H7 (cell line): ENCODE measurements around the gene RNF168. TPM values are rescaled to one million over a fixed set of nuclear protein-coding genes. Genes with fewer than 3 reads are reported as not detected.
"Not testable (repeated sequence)": the region's sequence is repeated elsewhere in the genome, so short reads cannot be mapped to it uniquely, and the experiment has no call there.

Source experiments
- DNase-seq: peaks from one replicate; pipeline ENCODE4 v3.0.0; 2012
- H3K27me3 ChIP-seq: 2 replicates; pipeline ENCODE4 v1.6.0; 2011; ENCODE audit warnings: mild to moderate bottlenecking, low read length; ENCODE audit not compliant: control insufficient read depth, insufficient read depth
- H3K36me3 ChIP-seq: replicated peaks from 2 replicates; pipeline ENCODE4 v1.5.1; 2011; ENCODE audit warnings: low read length; ENCODE audit not compliant: control insufficient read depth, insufficient read depth
- H3K4me3 ChIP-seq: 2 replicates; pipeline ENCODE4 v1.5.1; 2011; ENCODE audit warnings: low read depth, mild to moderate bottlenecking, control low read depth, low read length, moderate library complexity; ENCODE audit not compliant: insufficient read depth
- total RNA-seq: library from RNA; depleted of rRNA; stranded (reverse); fragments of >200 nt; shearing (Covaris generic); gene quantifications from 2 replicates; pipeline ENCODE4 v1.2.3, GENCODE V29; 2014

RNF168 gene
- total RNA-seq, 1 experiment from 2014 or later = 30.1 TPM

DNA sequence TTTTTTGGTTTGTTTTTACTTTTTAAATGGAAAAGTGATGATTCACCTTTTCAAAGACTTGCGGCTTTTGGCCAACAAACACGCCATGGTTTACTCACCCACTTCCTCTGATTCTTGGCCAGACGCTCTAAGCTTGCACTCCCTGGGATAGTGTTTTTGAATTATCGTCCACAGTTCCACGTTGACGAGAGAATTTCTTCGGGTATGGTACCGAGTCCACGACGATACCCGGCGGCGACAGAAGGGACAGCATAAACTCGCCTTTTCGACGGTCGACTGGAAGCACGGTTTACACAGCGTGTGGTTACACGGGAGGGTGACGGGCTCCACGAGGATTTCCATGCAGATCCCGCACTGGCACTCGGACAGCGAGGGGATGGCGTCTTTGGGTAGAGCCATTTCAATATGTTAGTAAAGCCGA lies 783 bp downstream of the RNF168 start:
- H3K36me3 ChIP-seq = peaks cover 3% of the 10 kb centered on the region
- no peaks in the 10 kb centered on the region for H3K27me3 ChIP-seq
- peak overlapping the region; percentile 91 for H3K4me3 ChIP-seq
- peak; percentile 44 for DNase-seq

DNA sequence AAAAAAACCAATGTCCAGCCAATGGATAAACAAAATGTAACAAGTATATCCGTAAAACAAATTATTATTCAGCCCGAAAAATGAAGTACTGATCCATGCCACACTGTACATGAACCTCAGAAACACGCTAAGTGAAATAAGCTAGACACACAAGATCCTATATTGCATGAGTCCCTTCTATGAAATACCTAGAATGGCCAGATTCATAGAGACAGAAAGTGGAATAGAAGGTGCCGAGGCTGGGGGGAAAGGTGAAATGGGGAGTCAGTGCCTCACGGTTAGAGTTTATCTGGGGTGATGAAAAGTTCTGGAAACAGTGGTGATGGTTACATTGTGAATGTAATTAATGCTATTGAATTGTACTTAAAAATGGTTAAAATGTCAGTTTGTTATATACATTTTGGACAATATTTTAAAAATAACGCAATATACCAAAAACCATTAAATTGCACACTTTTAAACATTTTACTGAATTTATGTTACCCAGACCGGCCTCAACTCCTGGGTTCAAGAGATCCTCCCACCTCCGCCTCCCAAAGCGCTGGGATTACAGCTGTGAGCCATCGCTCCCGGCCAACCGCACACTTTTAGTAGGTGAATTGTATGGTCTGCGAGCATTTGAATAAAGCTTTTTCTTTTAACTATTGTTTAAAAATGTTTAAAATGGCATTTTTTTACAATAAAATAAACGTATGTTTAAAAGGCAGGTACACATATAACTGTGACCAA lies 2.1 kb downstream of the RNF168 start:
- DNase-seq = no peak
- Histone ChIP-seq H3K4me3 (peak overlapping the region; percentile 91), H3K27me3 (no peaks in the 10 kb centered on the region), H3K36me3 (peaks cover 3% of the 10 kb centered on the region)

DNA sequence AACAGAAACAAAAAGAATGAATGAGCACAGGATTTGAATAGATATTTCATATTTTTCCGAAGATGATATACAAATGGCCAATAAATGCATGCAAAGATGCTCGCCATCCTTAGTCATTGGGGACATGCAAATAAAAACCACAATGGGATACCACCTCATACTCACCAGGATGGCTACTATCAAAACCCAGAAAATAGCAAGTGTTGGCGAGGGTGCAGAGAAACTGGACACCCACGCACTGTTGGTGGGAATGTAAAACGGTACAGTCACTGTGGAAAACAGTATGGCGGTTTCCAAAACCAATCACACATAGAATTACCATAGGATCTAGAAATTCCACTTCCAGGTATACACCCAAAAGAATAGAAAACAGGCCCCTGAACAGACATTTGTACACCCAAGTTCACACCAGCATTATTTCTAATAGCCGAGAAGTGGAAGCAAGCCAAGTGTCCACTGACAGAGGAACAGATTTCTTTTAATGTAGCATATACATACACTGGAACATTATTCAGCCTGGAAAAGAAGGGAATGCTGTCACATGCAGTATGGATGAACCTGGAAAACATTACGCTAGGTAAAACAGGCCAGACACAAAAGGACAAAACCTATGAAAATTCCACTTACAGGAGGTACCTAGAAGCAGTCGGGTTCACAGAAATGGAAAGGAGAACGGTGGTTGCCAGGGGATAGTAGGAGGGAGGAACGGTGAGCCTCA lies 3.6 kb downstream of the RNF168 start:
- no peak for DNase-seq
- H3K27me3 ChIP-seq = no peaks in the 10 kb centered on the region
- peak overlapping the region; percentile 46 for H3K4me3 ChIP-seq
- peaks cover 3% of the 10 kb centered on the region for H3K36me3 ChIP-seq

DNA sequence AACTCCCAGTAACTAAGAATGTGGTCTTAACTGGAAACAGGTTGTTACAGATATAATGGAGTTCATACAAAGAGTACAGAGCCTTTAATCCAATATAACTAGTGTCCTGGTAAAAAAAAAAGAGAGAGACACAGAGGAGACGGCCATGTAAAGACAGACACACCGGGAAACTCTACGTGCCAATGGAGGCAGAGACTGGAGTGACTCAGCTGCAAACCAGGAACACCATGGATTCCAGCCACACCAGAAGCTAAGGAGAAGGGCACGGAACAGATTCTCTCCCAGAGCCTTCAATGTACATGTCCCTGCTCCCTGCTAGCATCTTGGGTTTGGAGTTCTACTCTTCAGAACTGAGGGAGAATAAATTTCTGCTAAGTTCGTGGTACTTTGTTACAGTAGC lies 4.5 kb downstream of the RNF168 start:
- no peak for DNase-seq
- no peak overlapping the region for H3K4me3 ChIP-seq

DNA sequence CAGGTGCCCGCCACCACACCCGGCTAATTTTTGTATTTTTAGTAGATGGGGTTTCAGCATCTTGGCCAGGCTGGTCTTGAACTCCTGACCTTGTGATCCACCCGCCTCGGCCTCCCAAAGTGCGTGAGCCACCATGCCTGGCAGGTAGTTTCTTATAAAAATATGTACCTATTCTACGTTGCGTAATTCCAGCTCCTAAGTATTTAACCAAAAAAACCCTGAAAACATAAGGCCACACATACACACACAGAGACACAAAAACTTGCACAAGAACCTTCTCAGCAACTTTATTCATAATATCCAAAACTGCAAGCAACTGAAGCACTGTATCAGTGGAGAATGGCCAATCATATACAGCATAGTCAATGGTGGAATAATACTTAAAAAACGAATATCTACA lies 5.3 kb downstream of the RNF168 start:
- Histone ChIP-seq H3K4me3 (no peak overlapping the region), H3K36me3 (peaks cover 3% of the 10 kb centered on the region), H3K27me3 (no peaks in the 10 kb centered on the region)
- DNase-seq = no peak

More for the DNA sequence above, 4.5 kb downstream of the RNF168 start:
- H3K27me3 ChIP-seq = no peaks in the 10 kb centered on the region
- peaks cover 3% of the 10 kb centered on the region for H3K36me3 ChIP-seq

DNA sequence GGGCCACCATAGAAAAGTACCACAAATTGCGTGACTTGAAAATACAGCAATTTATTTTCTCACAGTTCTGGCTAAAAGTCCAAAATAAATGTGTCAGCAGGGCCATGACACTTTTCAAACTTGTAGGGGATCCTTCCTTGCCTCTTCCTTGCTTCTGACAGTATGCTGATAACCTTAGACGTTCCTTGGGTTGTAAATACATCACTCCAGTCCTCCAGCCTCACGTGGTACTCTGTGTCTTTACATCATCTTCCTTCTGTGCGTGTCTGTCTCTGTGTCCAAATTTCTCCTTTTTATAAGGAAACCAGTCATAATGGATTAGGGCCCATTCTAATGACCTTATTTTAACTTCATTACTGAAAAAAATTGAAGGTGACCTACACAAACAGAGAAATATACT lies 7.4 kb downstream of the RNF168 start:
- H3K27me3 ChIP-seq = no peaks in the 10 kb centered on the region
- no peak for DNase-seq
- H3K36me3 ChIP-seq = peaks cover 3% of the 10 kb centered on the region
- no peak overlapping the region for H3K4me3 ChIP-seq

DNA sequence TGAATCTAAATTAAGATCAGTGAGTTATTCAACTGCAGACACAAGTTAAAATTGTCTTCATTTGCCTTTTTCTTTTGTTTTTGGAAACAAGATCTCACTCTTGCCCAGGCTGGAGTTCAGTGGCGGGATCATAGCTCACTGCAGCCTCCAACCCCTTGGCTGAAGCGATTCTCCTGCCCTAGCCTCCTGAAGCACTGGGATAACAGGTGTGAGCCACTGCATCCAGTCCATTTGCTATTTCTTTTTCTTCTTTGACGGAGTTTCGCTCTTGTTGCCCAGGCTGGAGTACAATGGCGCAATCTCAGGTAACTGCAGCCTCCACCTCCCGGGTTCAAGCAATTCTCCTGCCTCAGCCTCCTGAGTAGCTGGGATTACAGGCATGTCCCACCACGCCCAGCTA lies 10.3 kb downstream of the RNF168 start:
- no peak overlapping the region for H3K4me3 ChIP-seq
- no peaks in the 10 kb centered on the region; the same call in 1 of the 2 replicates for H3K36me3 ChIP-seq
- H3K27me3 ChIP-seq = no peaks in the 10 kb centered on the region
- DNase-seq = no peak

DNA sequence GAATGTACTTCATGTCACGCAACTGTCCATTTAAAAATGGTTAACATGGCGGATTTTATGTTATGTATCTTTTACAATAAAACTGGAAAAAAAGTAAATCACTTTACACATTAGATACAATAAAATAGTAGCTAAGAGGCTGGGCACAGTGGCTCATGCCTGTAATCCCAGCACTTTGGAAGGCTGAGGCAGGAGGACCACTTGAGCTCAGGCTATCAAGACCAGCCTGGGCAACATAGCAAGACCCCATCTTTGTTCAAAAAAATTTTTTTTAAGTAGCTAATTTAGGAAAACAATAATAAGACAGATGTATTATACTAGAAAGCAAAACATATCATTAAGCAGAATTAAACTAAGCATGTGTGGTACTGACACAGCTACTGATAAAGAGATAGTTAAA lies 11.5 kb downstream of the RNF168 start:
- H3K36me3 ChIP-seq = peaks cover 4% of the 10 kb centered on the region
- no peaks in the 10 kb centered on the region for H3K27me3 ChIP-seq
- no peak for DNase-seq
- no peak overlapping the region for H3K4me3 ChIP-seq

DNA sequence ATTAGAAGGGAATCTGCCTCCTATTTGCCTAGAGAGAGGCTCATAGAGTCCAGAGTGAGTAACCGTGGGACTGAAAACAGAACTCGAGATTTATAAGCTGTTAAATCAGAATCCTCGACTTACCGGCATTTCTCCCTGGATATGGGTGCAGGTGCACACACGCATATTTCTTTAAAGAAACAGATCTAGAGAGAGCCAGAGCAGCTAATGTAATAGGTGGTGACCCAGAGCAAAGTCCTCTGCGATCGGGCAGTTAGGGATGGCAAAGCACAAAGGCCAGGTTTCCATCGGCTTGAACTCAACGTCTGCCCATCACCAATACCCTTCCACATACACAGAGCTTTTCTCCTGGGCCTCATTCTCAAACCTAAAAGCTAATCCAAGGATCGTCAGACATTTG lies 13.8 kb downstream of the RNF168 start:
- no peaks in the 10 kb centered on the region for H3K27me3 ChIP-seq
- H3K36me3 ChIP-seq = peaks cover 12% of the 10 kb centered on the region
- H3K4me3 ChIP-seq = no peak overlapping the region
- DNase-seq = no peak

DNA sequence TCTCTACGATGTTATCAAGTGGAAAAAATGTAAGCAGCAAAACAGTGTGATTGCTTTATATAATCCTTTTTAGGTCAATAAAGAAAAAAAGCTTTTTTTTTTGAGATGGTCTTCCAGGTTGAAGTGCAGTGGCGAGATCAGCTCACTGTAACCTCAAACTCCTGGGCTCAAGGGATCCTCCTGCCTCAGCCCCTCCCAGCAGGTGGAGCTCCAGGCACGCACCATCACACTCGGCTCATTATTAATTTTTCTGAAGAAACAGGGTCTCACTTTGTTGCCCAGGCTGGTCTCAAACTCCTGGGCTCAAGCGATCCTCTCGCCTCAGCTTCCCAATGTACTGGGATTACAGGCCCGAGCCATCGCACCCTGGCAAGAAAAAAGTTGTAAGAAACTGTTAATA lies 17.3 kb downstream of the RNF168 start:
- H3K27me3 ChIP-seq = no peaks in the 10 kb centered on the region
- no peak overlapping the region for H3K4me3 ChIP-seq
- DNase-seq = no peak
- peaks cover 24% of the 10 kb centered on the region for H3K36me3 ChIP-seq

DNA sequence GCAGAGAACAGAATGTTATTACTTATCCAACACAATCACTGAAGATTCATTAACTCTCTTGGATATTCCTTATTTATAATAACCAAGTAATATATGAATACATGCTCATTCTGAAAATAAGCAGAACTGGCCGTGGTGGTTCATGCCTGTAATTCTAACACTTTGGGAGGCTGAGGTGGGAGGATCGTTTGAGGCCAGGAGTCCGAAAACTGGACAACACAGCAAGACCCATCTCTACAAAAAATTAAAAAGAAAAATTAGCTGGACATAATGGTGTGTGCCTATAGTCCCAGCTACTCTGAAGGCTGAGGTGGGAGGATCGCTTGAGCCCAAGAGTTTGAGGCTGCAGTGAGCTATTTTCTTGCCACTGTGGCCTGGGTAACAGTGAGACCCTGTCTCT lies 25.9 kb downstream of the RNF168 start:
- DNase-seq = no peak
- Histone ChIP-seq H3K36me3 (peaks cover 22% of the 10 kb centered on the region), H3K4me3 (no peak overlapping the region), H3K27me3 (no peaks in the 10 kb centered on the region)

DNA sequence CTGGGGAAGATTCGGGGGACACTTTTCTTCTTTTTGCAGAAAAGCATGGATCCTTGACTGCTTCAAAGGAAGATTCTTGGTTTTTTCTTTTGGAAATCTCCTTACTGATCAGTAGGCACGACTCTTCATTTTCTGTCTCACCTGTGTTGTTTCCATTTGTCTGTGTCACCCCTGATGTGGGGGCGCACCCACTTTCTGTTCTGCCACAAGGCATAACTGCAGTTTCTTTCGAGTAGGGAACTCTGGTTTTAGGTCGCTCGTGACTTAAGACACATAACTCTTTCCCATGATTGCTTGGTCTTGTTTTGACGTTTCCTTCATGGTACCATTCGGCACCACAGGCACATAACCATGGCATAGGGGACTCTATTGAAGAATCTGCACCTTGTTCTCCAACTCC lies 31.3 kb downstream of the RNF168 start:
- peaks cover 20% of the 10 kb centered on the region for H3K36me3 ChIP-seq
- H3K27me3 ChIP-seq = no peaks in the 10 kb centered on the region
- H3K4me3 ChIP-seq = no peak overlapping the region
- no peak for DNase-seq

DNA sequence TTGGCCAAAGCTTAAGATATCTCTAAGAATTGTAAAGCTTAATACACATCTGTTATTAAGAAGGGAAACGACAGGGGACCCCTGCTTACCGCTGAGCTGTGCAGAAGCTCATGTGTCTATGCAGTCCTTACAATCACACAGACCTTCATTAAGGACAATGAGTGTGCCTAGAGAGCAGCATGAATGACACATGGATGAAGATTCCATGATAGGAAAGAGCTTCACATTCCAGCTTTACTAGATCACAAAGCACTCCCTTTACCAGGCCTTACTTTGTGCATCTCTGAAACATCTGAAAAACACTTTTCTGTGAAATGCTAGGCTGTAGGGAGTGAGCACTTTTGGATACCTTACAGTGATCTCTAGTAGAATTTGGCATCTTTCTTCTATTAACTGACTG lies 32.0 kb downstream of the RNF168 start:
- Histone ChIP-seq H3K36me3 (peaks cover 19% of the 10 kb centered on the region), H3K4me3 (no peak overlapping the region), H3K27me3 (no peaks in the 10 kb centered on the region)
- DNase-seq = no peak

DNA sequence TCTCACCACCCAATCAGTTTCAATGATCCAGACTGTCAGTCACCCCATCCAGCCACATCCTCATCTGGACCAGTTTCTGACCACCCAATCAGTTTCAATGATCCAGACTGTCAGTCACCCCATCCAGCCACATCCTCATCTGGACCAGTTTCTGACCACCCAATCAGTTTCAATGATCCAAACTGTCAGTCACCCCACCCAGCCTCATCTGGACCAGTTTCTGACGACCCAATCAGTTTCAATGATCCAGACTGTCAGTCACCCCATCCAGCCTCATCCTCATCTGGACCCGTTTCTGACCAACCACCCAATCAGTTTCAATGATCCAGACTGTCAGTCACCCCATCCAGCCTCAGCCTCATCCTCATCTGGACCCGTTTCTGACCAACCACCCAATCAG lies 33.4 kb downstream of the RNF168 start:
- H3K27me3 ChIP-seq, H3K4me3 ChIP-seq, DNase-seq: not testable (repeated sequence)
- peaks cover 19% of the 10 kb centered on the region for H3K36me3 ChIP-seq

DNA sequence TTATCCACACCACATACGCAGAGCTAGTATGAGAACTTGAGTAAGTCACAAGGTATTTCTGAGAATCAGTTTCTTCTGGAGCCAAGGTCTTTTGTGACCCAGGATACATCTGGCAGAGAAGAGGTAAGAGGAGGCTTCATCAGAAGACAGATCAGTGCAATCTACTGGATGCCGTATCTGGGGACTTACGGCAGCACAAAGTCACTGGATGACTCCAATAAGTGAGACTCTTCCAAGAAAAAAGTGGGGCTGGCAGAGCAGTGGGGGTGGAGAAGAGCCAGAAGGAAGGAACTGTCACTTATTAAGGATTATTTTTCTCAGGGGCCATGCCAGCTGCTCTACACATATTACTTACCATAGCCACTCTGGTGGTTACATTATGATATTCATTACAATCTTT lies 39.8 kb downstream of the RNF168 start:
- no peak for DNase-seq
- Histone ChIP-seq H3K4me3 (no peak overlapping the region), H3K36me3 (no peaks in the 10 kb centered on the region), H3K27me3 (no peaks in the 10 kb centered on the region)
